HuH-7 (cell line): Measurements from ENCODE around the gene KLHL5.
"Not testable (repeated sequence)": the region's sequence is repeated elsewhere in the genome, so short reads cannot be mapped to it uniquely, and the experiment has no call there.

Experiments used
- DNase-seq: peaks from one replicate; pipeline ENCODE4 v3.0.0; 2011; ENCODE audit warnings: low spot score

Gene KLHL5

DNA sequence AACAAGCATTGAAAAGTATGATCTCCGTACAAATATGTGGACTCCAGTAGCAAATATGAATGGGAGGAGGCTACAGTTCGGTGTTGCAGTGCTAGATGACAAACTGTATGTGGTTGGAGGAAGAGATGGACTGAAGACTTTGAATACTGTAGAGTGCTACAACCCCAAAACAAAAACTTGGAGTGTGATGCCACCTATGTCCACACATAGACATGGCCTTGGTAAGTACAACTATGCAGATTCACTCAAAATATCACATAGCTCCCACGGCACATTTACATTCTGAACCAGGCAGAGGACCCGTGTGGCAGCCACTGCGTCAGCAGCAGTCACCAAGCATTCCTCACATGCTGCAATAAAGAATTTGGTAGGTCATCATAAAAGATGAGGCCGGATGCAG is 41.3 kb downstream of the KLHL5 start:
- no peak for DNase-seq

DNA sequence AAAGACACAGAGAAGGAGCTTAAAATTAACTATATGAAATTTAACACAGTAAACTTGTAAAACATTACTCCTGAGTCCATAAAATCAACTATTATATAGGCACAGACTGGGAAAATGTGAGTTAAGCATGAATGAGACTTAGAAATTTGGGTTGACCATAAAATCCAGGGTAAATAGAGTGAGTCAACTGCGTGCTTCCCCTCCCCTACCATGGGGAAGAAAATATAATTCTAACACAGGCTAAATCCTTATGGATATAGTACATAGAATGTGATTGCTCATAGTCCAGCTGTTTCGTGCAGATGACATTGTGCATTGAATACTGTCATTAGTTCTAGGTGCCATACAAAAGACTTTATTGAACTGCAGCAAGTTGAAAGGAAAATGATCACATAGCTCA is 42.2 kb downstream of the KLHL5 start:
- DNase-seq, result no peak

DNA sequence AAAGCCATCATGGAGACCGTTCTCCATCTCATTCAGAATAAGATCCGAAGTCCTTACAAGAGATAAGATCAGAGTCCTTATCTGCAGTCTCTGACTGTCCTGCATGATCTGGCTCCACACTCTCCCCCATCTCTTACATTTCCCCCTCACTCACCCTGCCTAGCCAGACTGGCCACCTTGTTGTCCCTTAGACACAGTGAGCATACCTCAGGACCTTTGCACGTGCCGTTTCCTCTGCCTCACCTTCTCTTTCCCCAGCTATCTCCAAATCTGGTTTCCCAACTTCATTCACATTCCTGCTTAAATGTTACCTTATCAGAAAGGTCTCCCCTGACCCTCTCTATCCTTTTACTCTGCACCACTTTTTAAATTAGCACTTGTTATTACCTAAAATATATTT is 44.0 kb downstream of the KLHL5 start:
- no peak for DNase-seq

DNA sequence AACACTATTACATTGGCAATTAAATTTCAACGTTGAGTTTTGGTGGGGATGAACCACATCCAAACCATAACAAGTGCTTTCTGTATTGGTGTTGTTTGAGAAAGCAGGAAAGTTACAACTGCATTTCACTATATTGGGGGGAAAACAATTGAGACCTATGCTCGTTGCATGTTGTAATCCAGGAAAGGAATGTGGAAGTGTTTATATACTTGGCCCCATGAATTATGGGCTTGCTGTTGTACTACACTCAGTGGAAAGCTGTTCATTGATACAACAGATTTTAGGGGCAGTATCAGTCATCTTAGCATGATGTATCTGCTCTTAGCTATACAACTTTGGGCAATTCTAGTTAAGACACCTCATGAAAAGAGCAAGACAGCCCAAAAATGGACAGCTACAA is 52.4 kb downstream of the KLHL5 start:
- no peak for DNase-seq

DNA sequence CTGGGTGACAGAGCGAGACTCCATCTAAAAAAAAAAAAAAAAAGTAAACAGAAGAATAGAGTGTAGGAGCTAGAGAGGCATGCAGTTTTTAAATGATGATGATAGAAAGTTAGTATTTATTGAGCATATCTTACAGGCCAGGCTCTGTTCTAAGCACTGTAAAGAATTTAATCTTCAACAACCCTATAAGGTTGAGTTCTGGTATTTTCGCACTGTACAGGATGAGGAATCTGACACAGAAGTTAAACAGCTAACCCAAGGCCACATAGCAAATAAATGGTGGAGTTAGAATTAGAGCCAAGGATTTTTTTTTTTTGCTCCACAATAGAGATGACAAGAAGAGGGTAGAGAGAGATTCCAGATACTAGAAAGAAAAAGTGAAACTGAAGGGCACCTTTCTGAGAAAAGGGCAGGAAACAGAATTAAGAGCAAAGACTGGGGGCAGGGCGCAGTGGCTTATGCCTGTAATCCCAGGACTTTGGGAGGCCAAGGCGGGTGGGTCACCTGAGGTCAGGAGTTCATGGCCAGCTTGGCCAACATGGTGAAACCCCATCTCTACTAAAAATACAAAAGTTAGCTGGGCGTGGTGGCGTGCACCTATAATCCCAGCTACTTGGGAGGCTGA is 56.1 kb downstream of the KLHL5 start:
- DNase-seq, result no peak

DNA sequence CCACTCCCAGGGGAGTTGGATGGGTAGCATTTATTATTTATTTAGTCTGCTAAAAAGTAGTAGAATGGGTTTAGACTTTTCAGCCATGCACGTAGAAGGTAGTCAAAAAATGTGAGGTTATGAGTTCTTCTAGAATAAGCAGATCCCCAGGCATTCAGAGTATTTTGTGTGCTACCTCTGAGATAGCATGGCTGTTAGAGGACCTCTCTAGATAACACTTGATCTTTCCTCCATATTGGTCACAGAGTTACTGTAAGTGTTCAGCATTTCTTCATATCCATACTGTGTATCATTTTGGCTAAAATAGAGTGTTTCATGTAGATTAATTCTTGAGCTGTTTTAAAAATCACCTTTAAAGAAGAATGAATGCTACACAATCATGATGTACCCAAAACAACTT is 58.4 kb downstream of the KLHL5 start:
- DNase-seq, result no peak

DNA sequence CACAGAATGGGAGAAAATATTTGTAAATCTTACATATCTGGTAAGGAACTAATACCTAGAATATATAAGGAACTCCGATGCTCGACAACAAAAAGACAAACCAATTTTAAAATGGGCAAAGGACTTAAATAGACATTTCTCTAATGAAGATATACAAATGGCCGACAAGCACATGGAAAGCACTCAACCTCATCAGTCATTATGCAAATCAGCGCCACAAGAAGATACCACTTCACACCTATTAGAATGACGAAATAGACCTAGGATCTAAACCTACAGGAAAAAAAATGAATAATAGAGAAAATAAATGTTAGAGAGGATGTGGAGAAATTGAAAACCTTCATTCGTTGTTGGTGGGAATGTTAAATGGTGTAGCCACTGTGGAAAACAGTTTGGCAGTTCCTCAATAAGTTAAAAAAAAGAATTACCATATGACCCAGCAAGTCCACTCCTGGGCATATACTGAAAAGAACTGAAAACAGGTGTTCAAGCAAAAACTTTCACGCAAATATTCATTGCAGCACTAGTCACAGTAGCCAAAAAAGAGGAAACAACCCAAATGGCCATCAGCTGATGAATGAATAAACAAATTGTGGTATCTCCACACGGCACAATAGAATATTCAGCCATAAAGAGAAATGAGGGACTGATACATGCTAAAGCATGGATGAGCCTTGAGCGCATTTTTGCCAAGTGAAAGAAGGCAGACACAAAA is 63.0 kb downstream of the KLHL5 start:
- DNase-seq, result no peak

DNA sequence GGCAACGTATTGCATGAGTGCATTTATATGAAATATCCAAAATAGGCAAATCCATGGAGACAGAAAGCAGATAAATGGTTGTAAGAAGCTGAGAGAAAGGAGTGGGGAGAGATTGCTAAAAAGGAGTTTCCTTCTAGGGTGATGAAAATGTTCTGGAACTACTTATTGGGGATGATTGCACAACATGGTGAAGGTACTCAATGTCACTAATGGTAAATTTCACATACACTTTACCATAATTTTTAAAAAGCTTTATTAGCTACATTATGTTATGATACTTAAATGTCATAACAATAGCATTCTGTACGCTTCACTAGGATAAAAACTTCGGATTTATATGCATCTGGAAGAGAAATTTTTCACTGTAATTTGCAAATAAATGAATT is 63.6 kb downstream of the KLHL5 start:
- DNase-seq, result no peak

DNA sequence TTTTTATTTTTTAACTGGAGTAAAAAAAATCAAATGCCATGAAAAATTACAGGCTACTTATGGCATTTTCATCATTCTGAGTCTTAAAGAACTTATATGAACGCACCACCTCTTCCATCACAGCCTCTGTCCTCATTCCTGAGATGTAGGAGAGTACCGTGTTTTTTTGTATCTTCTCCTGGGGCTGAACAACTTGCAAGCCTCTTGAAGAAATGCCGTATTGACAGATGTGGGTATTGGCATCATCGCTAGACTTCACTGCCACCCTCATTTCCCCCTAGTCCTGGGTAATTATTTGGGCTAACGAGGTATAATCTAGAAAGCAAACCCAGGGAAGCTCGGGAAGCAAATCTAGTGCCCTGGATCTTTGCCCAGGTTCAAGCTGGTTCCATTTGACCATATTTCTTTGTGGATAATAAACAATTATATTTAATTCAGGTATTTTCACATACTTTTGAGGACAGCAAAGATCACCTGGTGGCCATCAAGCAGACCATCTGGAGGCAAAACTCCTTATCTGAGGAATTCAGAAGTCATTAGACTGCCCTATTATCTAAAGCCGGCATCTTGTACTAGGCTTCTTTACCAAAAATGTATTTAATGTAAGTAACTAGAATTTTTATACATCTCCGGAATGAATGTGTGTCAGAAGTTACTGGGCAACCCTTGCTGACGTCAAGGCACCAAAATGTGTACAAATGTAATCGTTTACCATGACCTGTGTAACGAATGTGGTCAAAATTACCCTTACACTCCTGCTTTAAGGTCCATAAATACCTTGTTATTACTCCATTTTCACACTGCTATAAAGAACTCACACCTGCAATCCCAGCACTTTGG is 64.4 kb downstream of the KLHL5 start:
- DNase-seq, result no peak

DNA sequence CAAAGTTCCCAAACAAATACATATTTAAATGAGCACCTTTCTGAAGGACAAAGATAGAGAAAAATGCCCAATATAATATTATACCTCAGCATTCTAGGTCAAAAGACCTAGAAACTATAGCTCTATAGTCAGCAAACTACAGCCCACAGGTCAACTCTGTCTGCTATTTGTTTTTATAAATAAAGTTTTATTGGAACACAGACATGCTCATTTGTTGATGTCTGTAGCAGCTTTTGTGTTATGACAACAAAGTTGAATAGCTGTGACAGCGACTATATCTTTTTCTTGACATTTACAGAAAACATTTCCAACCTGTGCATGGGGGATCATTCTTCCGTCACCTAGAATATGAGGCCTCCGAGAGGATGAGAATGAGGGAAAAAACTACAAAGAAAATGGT is 71.6 kb downstream of the KLHL5 start:
- DNase-seq, result no peak

DNA sequence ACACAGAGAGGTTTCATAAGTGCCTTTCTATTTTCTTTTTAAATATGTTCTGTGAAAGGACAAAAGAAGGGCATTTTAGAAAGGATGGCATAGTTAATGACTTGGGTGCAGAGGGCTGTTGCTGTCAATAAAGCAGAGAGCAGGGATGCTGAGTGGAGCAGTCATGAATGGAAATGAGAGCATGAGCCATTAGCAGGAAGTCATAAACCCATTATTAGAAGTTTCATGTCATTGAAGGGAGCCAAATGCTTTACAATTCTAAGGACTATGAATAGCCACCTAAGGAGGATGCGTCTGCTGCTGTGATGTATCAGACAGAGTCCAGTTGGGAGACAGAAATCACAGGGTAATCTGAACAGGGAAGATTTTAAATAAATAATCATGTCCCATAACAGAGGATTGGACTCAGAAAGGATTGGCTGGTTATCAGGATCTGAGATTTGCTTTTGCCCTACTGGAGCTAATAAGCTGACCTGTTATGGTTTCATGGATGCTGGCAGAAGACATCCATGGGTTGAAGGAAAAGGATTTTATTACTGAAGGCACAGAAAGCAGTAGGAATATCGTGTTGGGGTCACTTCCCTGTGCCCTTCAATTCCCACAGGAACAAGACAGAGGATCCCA is 72.8 kb downstream of the KLHL5 start:
- DNase-seq, result no peak

DNA sequence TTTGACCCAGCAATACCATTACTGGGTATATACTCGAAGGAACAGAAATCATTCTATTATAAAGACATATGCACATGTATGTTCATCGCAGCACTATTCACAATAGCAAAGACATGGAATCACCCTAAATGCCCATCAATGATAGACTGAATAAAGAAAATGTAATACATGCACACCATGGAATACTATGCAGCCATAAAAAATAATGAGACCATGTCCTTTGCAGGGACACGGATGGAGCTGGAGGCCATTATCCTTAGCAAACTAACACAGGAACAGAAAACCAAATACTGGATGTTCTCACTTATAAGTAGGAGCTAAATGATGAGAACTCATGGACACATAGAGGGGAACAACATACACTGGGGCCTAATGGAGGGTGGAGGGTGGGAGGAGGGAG is 76.2 kb downstream of the KLHL5 start:
- DNase-seq, result not testable (repeated sequence)

DNA sequence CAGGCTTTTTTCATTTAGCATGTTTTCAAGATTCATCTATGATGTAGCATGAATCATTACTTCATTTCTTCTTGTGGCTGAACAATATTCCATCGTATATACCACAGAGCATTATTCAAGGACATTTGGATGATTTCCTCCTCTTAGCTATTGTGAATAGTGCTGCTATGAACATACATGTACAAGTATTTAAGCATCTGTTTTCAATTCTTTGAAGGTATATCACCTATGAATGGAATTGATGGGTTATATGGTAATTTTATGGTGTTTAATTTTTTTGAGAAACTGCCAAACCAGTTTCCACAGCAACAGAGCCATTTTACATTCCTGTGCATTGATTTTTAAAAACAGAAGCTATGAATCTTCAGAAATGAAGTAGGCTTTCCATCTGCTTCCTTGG is 84.2 kb downstream of the KLHL5 start:
- no peak for DNase-seq

DNA sequence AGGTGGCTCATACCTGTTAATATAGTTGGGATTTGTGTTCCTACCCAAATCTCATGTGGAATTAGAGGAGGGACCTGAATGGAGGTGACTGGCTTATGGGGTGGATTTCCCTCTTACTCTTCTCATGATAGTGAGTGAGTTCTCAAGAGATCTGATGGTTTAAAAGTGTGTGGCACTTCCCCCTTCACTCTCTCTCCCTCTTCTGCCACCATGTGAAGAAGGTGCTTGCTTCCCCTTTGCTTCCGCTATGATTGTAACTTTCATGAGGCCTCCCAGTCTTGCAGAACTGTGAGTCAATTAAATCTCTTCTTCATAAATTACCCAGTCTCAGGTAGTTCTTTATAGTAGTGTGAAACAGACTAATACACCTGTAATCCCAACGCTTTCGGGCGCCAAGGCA is 92.0 kb downstream of the KLHL5 start:
- no peak for DNase-seq

DNA sequence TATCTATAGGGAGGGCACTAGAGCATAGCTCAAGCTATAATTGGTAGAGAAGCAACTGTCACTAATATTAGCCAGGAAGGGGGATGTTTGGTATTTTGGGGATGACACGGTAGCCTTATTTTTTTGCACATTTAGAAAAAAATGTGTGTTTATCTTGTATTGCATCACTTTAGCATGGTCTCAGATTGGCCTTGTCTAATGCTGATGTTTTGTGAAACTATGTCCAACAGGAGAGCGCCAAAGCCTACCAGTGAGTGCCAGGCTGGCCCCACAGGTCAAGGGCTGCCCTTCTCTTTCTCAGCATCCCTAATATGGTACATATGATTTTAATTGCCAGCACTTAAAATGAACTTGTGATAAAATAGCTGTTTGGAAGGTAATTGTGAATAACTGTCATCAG is 95.5 kb downstream of the KLHL5 start:
- DNase-seq, result no peak

DNA sequence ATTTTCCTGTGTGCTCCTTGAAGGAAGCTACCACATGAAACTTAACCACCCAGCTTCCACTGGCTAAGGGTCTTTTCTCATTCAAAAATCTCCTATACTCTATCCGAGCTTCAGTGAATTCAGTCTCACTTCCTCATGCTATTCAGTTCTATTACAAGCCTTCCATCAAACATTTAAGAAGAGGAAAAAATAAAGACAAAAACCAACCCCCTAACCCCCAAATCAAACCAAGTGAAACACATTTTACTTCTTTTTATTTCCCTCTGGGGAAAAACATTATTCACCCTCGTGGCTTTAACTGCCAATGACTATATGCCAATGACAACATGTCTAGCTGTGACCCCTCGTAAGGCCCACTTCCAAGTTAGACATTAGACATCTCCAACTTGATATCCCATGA is 104.1 kb downstream of the KLHL5 start:
- DNase-seq, result no peak

DNA sequence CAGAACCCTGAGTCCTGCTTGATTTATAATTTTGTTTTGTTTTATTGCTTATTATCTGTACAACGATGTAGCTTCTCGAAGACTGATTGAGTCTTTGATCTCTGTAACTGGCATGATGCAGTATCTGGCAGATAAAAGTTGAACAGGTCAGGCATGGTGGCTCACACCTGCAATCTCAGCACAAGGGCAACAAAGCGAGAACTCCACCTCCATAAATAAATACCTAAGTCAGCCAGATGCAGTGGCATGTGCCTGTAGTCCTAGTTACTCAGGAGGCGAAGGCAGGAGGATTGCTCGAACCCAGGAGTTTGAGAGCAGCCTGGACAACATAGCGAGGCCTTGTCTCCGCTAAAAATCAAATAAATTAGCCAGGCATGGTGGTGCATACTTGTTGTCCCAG is 104.6 kb downstream of the KLHL5 start:
- no peak for DNase-seq

DNA sequence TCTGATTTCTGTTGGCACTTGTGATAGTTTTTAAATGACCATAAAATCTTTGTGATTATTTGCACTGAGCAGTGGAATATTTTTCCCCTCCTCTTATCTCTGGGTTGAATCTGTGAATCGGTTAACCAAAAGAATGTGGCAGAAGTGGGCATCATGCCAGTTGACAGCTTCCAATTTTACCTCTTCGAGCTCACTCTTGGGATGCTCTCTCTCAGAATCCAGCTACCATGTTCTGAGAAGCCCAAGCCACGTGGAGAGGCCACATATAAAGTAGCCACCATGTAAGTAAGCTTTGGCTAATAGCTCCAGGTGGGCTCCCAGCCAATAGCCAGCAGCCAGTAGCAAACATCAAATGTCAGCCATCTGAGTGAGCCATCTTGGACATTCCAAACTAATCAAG is 107.4 kb downstream of the KLHL5 start:
- DNase-seq, result no peak

DNA sequence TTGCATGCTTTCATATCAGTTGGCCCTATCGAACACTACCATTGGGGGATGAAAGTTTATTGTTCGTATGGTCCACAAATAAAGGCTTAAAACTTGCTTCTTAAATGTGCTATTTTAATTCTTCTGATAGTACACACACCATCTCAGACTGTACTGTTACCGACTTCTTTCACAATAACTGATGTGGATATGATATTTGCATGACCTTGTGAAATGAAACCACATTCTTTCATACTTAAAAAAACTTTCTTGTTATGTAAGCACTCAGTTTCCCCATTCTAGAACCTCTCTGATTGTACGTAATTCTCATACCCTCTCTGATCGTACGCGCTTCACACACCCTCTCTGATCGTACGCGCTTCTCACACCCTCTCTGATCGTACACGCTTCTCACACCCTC is 108.3 kb downstream of the KLHL5 start:
- DNase-seq, result no peak
